Measurements from ENCODE around the gene FOSL2. TPM values are rescaled to one million over a fixed set of nuclear protein-coding genes. Genes with fewer than 3 reads are reported as not detected.
A peak's percentile ranks its signal among the peaks of the same experiment; 100 is the strongest.

FOSL2 gene
- total RNA-seq, 5 donors from 2014 or later (not counting 1 experiment from before 2014, with no cell fraction given): 9.7 to 144 (median 18.5) TPM

DNA sequence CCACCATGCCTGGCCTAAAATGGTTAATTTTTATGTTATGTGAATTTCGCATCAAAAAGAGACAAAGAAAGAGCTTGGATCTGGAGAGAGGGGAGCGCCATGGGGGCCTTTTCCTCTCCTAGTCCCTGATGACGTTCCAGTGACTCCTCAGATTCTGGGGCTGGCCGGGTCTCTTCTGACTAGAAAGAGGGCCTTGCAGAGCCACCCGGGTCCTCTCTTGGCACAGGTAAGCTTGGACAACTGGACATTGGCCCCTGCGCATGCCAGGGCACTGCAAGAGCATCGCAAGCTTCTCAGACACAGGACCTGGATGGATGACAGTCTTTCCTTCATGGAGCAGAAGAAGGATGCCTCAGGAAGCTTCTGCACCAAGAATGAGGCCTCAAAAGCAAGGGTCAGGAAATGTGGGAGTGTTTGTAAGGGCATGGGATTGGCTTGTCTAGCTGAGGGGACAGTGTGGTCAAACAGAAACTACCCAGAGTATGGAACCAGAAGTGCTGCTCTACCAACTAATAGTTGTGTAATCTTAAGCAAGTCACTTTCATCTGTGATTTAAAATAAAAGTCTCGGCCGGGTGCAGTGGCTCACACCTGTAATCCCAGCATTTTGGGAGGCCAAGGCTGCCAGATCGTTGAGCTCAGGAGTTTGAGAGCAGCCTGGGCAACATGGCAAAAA, 35.2 kb downstream of the FOSL2 start:
- ATAC-seq (replicated peaks in 1 of 4) (no peak), DNase-seq (no peak)
- no peak overlapping the region for H3K4me3 ChIP-seq (ENCODE audit: control insufficient read depth in 1 of 2, extremely low read depth in 1 of 2, low read length in 1 of 2)
- Mint-ChIP-seq H3K27me3 (no peaks in the 10 kb centered on the region), H3K36me3 (no peaks in the 10 kb centered on the region), H3K4me1 (peaks cover 37 to 56% (median 46%) of the 10 kb centered on the region in 3 donors), H3K9me3 (no peaks in the 10 kb centered on the region), H3K27ac (no peak overlapping the region), H3K4me3 (no peak overlapping the region)
- CTCF ChIA-PET: interaction anchor here (0.6 kb wide), 2 partner anchors 24 to 35 kb away, joined by 3 read pairs; no protein-coding TSS in a partner anchor
- POLR2A ChIA-PET: interaction anchor here in 1 of 2 donors (0.6 kb wide), 1 partner anchor 8 kb away, joined by 3 read pairs; no protein-coding TSS in a partner anchor
- H3K36me3 ChIP-seq (ENCODE audit: control insufficient read depth in 2 of 2, extremely low read depth in 1 of 2, insufficient read depth in 1 of 2, low read length in 1 of 2): no peaks in the 10 kb centered on the region
- no peaks in the 10 kb centered on the region for H3K27me3 ChIP-seq (replicated peaks in 1 of 2; ENCODE audit: control insufficient read depth in 2 of 2, extremely low read depth in 1 of 2, insufficient read depth in 2 of 2, low read length in 1 of 2)
- no peaks in the 10 kb centered on the region for H3K9me3 ChIP-seq
- H3K4me1 ChIP-seq (ENCODE audit: control insufficient read depth in 1 of 2, extremely low read depth in 1 of 2, insufficient read depth in 2 of 2, low read length in 2 of 2): peaks cover 15 to 49% of the 10 kb centered on the region in 2 experiments
- no peak overlapping the region for H3K27ac ChIP-seq (ENCODE audit: low read length)
- 93% methylated on average over 7 of the region's 10 CpGs for WGBS (ENCODE audit: insufficient coverage)

DNA sequence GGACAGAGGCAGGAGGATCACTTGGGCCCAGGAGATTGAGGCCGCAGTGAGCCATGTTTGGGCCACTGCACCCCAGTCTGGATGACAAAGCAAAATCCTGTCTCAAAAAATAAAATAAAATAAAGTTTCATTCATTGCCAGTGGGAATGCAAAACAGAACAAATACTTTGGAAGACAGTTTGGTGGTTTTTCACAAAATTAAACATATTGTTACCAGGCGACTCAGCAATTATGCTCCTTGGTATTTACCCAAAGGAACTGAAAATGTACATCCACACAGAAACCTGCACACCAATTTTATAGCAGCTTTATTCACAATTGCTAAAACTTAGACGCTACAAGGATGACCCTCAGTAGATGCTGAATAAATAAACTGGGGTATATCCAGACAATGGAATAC, 35.8 kb downstream of the FOSL2 start:
- no CpG with 5 or more reads among the region's 3 CpGs for WGBS (ENCODE audit: insufficient coverage)
- no peaks in the 10 kb centered on the region for H3K9me3 ChIP-seq
- H3K27ac ChIP-seq (ENCODE audit: low read length): no peak overlapping the region
- ATAC-seq (replicated peaks in 1 of 4): no peak
- CTCF ChIA-PET: no interaction called here
- DNase-seq: no peak
- H3K27me3 ChIP-seq (replicated peaks in 1 of 2; ENCODE audit: control insufficient read depth in 2 of 2, extremely low read depth in 1 of 2, insufficient read depth in 2 of 2, low read length in 1 of 2): no peaks in the 10 kb centered on the region
- Mint-ChIP-seq H3K9me3 (peaks cover 0 to 3% (median 0%) of the 10 kb centered on the region in 3 donors), H3K27ac (no peak overlapping the region), H3K4me1 (peaks cover 31 to 50% (median 40%) of the 10 kb centered on the region in 3 donors), H3K27me3 (no peaks in the 10 kb centered on the region), H3K36me3 (no peaks in the 10 kb centered on the region), H3K4me3 (no peak overlapping the region)
- no peaks in the 10 kb centered on the region for H3K36me3 ChIP-seq (ENCODE audit: control insufficient read depth in 2 of 2, extremely low read depth in 1 of 2, insufficient read depth in 1 of 2, low read length in 1 of 2)
- H3K4me3 ChIP-seq (ENCODE audit: control insufficient read depth in 1 of 2, extremely low read depth in 1 of 2, low read length in 1 of 2): no peak overlapping the region
- peaks cover 12 to 43% of the 10 kb centered on the region in 2 experiments for H3K4me1 ChIP-seq (ENCODE audit: control insufficient read depth in 1 of 2, extremely low read depth in 1 of 2, insufficient read depth in 2 of 2, low read length in 2 of 2)
- POLR2A ChIA-PET: interaction anchor here in 1 of 2 donors (0.7 kb wide), 1 partner anchor 26 kb away, joined by 4 read pairs; no protein-coding TSS in a partner anchor

DNA sequence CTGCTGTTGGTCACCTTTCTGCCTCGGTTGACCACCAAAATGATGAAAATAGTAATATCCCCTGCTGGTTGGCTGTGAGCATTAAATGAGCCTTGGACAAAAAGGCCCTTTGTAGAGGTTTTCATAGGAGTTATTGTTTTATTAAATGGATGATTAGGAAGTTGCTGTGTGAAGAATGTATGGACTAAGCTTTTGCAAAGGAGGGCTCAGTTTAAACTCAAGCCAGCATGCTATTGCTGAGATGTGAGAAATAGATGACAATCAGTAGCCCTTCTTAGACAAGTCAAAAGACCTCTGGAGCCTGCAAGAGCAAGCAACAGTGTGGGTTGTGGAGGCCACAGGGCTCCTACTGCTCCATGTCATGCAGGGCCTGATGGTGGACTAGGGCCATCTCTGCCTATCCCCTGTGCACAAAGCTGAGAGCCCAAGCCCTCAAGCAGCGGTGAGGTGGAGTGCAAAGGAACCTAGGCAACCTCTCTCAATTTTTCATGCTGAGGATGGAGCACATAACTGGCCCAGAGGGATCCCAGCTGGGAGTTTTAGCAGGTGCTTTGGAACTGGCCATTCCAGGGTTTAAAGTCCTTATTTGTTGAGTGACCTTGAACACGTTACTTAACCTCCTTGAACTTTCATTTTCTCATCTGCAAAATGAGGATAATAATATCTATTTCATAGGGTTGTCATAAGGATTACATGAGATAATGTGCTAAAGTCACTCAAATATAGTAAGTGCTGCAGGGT, 37.1 kb downstream of the FOSL2 start:
- Histone ChIP-seq H3K36me3 (ENCODE audit: control insufficient read depth in 2 of 2, extremely low read depth in 1 of 2, insufficient read depth in 1 of 2, low read length in 1 of 2) (no peaks in the 10 kb centered on the region), H3K27ac (ENCODE audit: low read length) (no peak overlapping the region), H3K4me3 (ENCODE audit: control insufficient read depth in 1 of 2, extremely low read depth in 1 of 2, low read length in 1 of 2) (no peak overlapping the region), H3K4me1 (ENCODE audit: control insufficient read depth in 1 of 2, extremely low read depth in 1 of 2, insufficient read depth in 2 of 2, low read length in 2 of 2) (peaks cover 7 to 40% of the 10 kb centered on the region in 2 experiments), H3K27me3 (replicated peaks in 1 of 2; ENCODE audit: control insufficient read depth in 2 of 2, extremely low read depth in 1 of 2, insufficient read depth in 2 of 2, low read length in 1 of 2) (no peaks in the 10 kb centered on the region), H3K9me3 (no peaks in the 10 kb centered on the region)
- DNase-seq (no peak), ATAC-seq (replicated peaks in 1 of 4) (no peak)
- CTCF ChIA-PET: interaction anchor here in 1 of 2 donors (0.6 kb wide), 1 partner anchor 127 kb away, joined by 3 read pairs; no protein-coding TSS in a partner anchor
- no peaks in the 10 kb centered on the region for H3K36me3 Mint-ChIP-seq
- H3K9me3 Mint-ChIP-seq: peaks cover 0 to 6% (median 0%) of the 10 kb centered on the region in 3 donors
- no peaks in the 10 kb centered on the region for H3K27me3 Mint-ChIP-seq
- peaks cover 18 to 41% (median 27%) of the 10 kb centered on the region in 3 donors for H3K4me1 Mint-ChIP-seq
- H3K4me3 Mint-ChIP-seq: no peak overlapping the region
- no peak overlapping the region for H3K27ac Mint-ChIP-seq
- POLR2A ChIA-PET: interaction anchor here (0.6 kb wide), 2 partner anchors 244 to 291 kb away, joined by 3 to 11 read pairs; no protein-coding TSS in a partner anchor
- 95% methylated on average over 2 of the region's 3 CpGs for WGBS (ENCODE audit: insufficient coverage)

DNA sequence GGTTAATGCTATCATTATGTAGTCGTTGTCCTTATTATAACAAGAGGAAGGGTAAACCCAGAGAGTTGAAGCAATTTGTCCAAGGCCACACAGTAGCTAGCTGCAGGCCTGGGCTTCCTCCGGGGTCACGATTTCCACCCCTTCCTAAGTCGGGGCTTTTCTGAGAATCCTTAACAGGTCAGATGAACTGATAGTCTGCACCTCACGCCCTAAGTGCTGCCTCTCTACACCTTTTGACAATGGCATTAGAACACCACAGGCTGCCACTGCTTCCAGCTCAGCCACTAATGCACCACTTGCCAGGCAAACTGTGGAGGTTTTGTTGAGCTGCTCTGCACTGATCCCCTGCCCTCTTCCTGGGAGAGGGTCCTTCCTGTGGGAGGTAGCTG, 37.7 kb downstream of the FOSL2 start:
- no peaks in the 10 kb centered on the region for H3K36me3 Mint-ChIP-seq
- H3K4me3 Mint-ChIP-seq: no peak overlapping the region
- H3K27ac ChIP-seq (ENCODE audit: low read length): peak overlapping the region; percentile 51

DNA sequence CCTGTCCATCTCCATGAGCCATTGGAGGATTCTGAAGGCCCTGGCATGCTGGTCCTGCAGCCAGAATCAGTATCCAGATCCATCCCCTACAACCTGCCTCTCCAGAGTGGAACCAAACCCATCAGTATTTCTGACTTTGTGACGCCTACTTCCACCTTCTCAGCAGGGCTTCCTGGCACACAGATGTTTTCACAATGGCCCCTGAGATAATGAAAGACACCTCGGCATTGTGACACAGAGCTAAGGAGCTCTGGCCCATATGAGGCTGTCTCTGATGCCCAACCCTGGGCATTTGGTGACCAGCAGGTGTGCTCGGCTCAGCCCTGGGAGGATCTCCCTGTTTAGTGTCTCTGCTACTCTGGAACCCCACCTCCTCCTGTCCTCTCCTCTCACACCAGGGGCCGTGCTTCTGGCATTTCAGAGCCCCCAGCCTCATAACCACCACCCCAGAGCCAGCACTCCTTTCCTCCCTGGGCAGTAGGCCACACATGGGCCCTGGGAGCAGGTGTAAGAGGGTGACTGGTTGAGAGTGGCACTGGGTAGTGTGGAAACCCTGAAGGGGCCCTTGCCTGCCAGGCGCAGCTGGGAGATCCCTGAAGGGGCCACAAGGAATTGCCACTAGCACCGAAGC, 38.2 kb downstream of the FOSL2 start:
- 76% methylated on average over 4 of the region's 6 CpGs for WGBS (ENCODE audit: insufficient coverage)
- CTCF ChIA-PET: interaction anchor here in 1 of 2 donors (1.1 kb wide), 1 partner anchor 13 kb away, joined by 3 read pairs; no protein-coding TSS in a partner anchor

More for the DNA sequence above, 37.7 kb downstream of the FOSL2 start:
- Histone ChIP-seq H3K4me1 (ENCODE audit: control insufficient read depth in 1 of 2, extremely low read depth in 1 of 2, insufficient read depth in 2 of 2, low read length in 2 of 2) (peaks cover 2 to 34% of the 10 kb centered on the region in 2 experiments), H3K4me3 (ENCODE audit: control insufficient read depth in 1 of 2, extremely low read depth in 1 of 2, low read length in 1 of 2) (no peak overlapping the region), H3K36me3 (ENCODE audit: control insufficient read depth in 2 of 2, extremely low read depth in 1 of 2, insufficient read depth in 1 of 2, low read length in 1 of 2) (no peaks in the 10 kb centered on the region), H3K27me3 (replicated peaks in 1 of 2; ENCODE audit: control insufficient read depth in 2 of 2, extremely low read depth in 1 of 2, insufficient read depth in 2 of 2, low read length in 1 of 2) (no peaks in the 10 kb centered on the region), H3K9me3 (no peaks in the 10 kb centered on the region)
- CTCF ChIA-PET: no interaction called here
- peaks cover 12 to 36% (median 22%) of the 10 kb centered on the region in 3 donors for H3K4me1 Mint-ChIP-seq
- peaks cover 0 to 6% (median 0%) of the 10 kb centered on the region in 3 donors for H3K9me3 Mint-ChIP-seq
- POLR2A ChIA-PET: interaction anchor here in 1 of 2 donors (0.6 kb wide), 1 partner anchor 387 kb away, joined by 3 read pairs; no protein-coding TSS in a partner anchor
- H3K27me3 Mint-ChIP-seq: no peaks in the 10 kb centered on the region
- DNase-seq: no peak
- WGBS (ENCODE audit: insufficient coverage): 56% methylated on average over 4 of the region's 5 CpGs
- ATAC-seq (replicated peaks in 1 of 4): no peak
- no peak overlapping the region for H3K27ac Mint-ChIP-seq

More for the DNA sequence above, 38.2 kb downstream of the FOSL2 start:
- Mint-ChIP-seq H3K4me3 (no peak overlapping the region), H3K4me1 (peaks cover 10 to 33% (median 16%) of the 10 kb centered on the region in 3 donors), H3K36me3 (no peaks in the 10 kb centered on the region), H3K27me3 (no peaks in the 10 kb centered on the region), H3K9me3 (peaks cover 0 to 6% (median 0%) of the 10 kb centered on the region in 3 donors), H3K27ac (no peak overlapping the region)
- Histone ChIP-seq H3K4me3 (ENCODE audit: control insufficient read depth in 1 of 2, extremely low read depth in 1 of 2, low read length in 1 of 2) (no peak overlapping the region), H3K4me1 (ENCODE audit: control insufficient read depth in 1 of 2, extremely low read depth in 1 of 2, insufficient read depth in 2 of 2, low read length in 2 of 2) (peaks cover 0 to 31% of the 10 kb centered on the region in 2 experiments), H3K27me3 (replicated peaks in 1 of 2; ENCODE audit: control insufficient read depth in 2 of 2, extremely low read depth in 1 of 2, insufficient read depth in 2 of 2, low read length in 1 of 2) (no peaks in the 10 kb centered on the region), H3K27ac (ENCODE audit: low read length) (peak overlapping the region; percentile 51), H3K9me3 (no peaks in the 10 kb centered on the region), H3K36me3 (ENCODE audit: control insufficient read depth in 2 of 2, extremely low read depth in 1 of 2, insufficient read depth in 1 of 2, low read length in 1 of 2) (no peaks in the 10 kb centered on the region)
- DNase-seq (no peak), ATAC-seq (replicated peaks in 1 of 4) (peak in 1 of 4 experiments; percentile 24)
- POLR2A ChIA-PET: interaction anchor here in 1 of 2 donors (0.6 kb wide), 2 partner anchors 228 to 387 kb away, joined by 3 to 13 read pairs; no protein-coding TSS in a partner anchor

All from T-cell (primary cell).